Thyroid gland (tissue), 4 donors: ENCODE measurements around the gene OSMR.

Experiments
- POLR2A ChIP-seq, 2 donors: fragments of 450-650 bp; IDR thresholded peaks; one replicate each; pipeline ENCODE4 v1.6.1; 2017; ENCODE audit warnings: antibody characterized with exemption in 2 of 2, mild to moderate bottlenecking in 2 of 2, moderate library complexity in 1 of 2
- TF ChIP-seq, protein P1 (sequence below), 6 experiments: fragments of 200-600 bp in 3 of 6; fragments of 450-650 bp in 3 of 6; sonication (generic) in 3 of 6; IDR thresholded peaks; one replicate each; pipeline ENCODE4 v1.5.1; 2016 to 2019; ENCODE audit warnings: antibody characterized with exemption in 6 of 6, mild to moderate bottlenecking in 2 of 6, inconsistent platforms in 1 of 6, moderate library complexity in 1 of 6

DNA sequence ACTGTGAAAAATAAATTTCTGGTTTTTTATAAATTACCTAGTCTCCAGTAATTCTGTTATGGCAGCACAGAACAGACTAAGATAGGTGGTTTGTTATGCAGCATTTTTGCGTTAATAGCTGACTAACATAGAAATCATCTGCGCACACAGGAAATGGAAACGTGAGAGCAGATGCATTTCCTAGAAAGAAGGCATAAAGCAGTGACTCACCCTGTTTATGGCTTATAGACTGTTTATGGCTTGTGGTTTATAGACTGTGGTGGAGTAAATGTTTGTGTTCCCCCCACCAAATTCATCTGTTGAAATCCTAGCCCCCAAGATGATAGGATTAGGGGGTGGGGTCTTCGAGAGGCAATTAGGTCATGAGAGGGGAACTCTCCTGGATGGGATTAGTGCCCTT, 18.3 kb upstream of the OSMR start:
- TF ChIP-seq, protein P1, sequence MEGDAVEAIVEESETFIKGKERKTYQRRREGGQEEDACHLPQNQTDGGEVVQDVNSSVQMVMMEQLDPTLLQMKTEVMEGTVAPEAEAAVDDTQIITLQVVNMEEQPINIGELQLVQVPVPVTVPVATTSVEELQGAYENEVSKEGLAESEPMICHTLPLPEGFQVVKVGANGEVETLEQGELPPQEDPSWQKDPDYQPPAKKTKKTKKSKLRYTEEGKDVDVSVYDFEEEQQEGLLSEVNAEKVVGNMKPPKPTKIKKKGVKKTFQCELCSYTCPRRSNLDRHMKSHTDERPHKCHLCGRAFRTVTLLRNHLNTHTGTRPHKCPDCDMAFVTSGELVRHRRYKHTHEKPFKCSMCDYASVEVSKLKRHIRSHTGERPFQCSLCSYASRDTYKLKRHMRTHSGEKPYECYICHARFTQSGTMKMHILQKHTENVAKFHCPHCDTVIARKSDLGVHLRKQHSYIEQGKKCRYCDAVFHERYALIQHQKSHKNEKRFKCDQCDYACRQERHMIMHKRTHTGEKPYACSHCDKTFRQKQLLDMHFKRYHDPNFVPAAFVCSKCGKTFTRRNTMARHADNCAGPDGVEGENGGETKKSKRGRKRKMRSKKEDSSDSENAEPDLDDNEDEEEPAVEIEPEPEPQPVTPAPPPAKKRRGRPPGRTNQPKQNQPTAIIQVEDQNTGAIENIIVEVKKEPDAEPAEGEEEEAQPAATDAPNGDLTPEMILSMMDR (IDR thresholded peaks at IDR 0.05): no peak
- TF ChIP-seq POLR2A (IDR thresholded peaks at IDR 0.05): no peak
